ENCODE results near the gene TAMALIN. TPM values are rescaled to one million over a fixed set of nuclear protein-coding genes. Genes with fewer than 3 reads are reported as not detected.
A peak's percentile ranks its signal among the peaks of the same experiment; 100 is the strongest.

TAMALIN gene
- total RNA-seq, 2 experiments from 2014 or later: 495 to 525 TPM

DNA sequence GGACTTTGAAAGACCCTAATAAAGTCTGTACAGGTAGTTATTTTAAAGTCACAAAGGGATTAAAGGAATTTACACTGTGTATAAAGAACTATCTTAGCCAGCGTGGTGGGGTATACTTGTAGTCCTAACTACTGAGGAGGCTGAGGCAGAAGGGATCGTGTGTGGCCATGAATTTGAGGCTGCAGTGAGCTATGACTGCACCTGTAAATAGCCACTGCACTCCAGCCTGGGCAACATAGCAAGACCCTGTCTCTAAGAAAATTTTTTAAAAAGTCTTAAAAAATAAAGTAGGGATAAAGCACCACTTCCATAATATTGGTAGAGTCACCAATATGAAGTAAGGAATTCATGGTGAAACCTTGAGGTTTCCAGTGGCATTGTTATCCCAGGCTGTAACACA is 37.1 kb upstream of the TAMALIN start:
- H3K4me1 Mint-ChIP-seq (ENCODE audit: low read depth): peaks cover 66% of the 10 kb centered on the region
- peak overlapping the region; percentile 67 for H3K27ac Mint-ChIP-seq
- ChIA-PET POLR2A (interaction anchor here (3.2 kb wide), 1 partner anchor 8 kb away, joined by 19 read pairs; no protein-coding TSS in a partner anchor), CTCF (interaction anchor here (1.9 kb wide), 1 partner anchor 12 kb away, joined by 6 read pairs; no protein-coding TSS in a partner anchor)
- peaks cover 2% of the 10 kb centered on the region for H3K36me3 Mint-ChIP-seq (ENCODE audit: low read depth)
- H3K27me3 ChIP-seq (ENCODE audit: control insufficient read depth in 1 of 2, insufficient read depth in 2 of 2, low read length in 2 of 2): no peaks in the 10 kb centered on the region
- no peaks in the 10 kb centered on the region for H3K36me3 ChIP-seq (ENCODE audit: insufficient read depth, low read length)
- TF ChIP-seq, protein P1, sequence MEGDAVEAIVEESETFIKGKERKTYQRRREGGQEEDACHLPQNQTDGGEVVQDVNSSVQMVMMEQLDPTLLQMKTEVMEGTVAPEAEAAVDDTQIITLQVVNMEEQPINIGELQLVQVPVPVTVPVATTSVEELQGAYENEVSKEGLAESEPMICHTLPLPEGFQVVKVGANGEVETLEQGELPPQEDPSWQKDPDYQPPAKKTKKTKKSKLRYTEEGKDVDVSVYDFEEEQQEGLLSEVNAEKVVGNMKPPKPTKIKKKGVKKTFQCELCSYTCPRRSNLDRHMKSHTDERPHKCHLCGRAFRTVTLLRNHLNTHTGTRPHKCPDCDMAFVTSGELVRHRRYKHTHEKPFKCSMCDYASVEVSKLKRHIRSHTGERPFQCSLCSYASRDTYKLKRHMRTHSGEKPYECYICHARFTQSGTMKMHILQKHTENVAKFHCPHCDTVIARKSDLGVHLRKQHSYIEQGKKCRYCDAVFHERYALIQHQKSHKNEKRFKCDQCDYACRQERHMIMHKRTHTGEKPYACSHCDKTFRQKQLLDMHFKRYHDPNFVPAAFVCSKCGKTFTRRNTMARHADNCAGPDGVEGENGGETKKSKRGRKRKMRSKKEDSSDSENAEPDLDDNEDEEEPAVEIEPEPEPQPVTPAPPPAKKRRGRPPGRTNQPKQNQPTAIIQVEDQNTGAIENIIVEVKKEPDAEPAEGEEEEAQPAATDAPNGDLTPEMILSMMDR (IDR thresholded peaks at IDR 0.05): no peak
- H3K4me1 ChIP-seq (ENCODE audit: insufficient read depth, low read length): peaks cover 43% of the 10 kb centered on the region
- no peaks in the 10 kb centered on the region for H3K9me3 ChIP-seq (ENCODE audit: control insufficient read depth in 1 of 2, insufficient read depth in 1 of 2, low read length in 2 of 2)
- no peak overlapping the region for H3K27ac ChIP-seq (ENCODE audit: low read depth in 1 of 2, low read length in 2 of 2)
- no peak overlapping the region for H3K4me3 ChIP-seq (ENCODE audit: low read length)
- H3K27me3 Mint-ChIP-seq: no peaks in the 10 kb centered on the region
- intact Hi-C loops (cut with DNase I, micrococcal nuclease): no loop called here
- H3K9me3 Mint-ChIP-seq: no peaks in the 10 kb centered on the region
- no peak for DNase-seq
- peak overlapping the region; percentile 31 for H3K4me3 Mint-ChIP-seq
- ATAC-seq (ENCODE audit: poor library complexity): no peak

DNA sequence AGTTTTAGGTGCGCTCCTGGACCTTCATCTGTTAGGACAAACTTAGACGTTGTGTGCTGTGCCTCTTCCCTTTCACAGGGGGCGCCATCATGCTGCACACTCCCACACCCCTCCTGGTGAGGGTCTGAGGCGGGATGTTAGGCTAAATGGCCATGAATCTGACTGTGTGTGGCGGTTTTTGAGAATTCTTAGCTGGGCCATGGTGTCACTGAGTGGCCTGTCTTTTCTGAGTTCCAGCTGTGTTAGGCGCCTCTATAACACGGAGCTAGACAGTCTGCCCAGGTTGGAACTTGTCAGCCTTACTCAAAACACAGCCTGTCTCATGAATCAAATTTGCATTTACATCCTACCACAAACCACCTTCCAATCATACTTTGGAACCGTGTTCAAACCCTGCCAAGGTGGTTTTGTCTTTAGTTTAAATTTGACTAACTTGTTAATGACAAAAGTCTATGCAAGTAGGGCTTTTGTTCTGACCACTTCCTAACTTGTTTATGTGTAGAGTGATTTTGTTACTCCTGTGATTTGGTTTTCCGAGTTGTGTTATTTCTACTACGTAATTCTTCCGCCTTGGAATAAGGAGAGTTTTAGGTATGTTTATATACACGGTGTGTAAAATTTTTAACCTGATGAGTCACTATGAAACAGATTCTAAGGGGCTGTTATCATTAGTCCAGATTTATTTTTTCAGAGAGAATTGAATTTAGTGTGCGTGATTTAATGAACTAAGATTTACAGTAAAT is 35.7 kb upstream of the TAMALIN start:
- no peaks in the 10 kb centered on the region for H3K36me3 ChIP-seq (ENCODE audit: insufficient read depth, low read length)
- ATAC-seq (ENCODE audit: poor library complexity) (peak; percentile 71), DNase-seq (peak in 7 of 14 experiments; percentile 2 to 70 (median 33))
- H3K4me1 Mint-ChIP-seq (ENCODE audit: low read depth): peaks cover 72% of the 10 kb centered on the region
- no peaks in the 10 kb centered on the region for H3K9me3 ChIP-seq (ENCODE audit: control insufficient read depth in 1 of 2, insufficient read depth in 1 of 2, low read length in 2 of 2)
- no peaks in the 10 kb centered on the region for H3K9me3 Mint-ChIP-seq
- H3K27me3 Mint-ChIP-seq: no peaks in the 10 kb centered on the region
- no peaks in the 10 kb centered on the region for H3K27me3 ChIP-seq (ENCODE audit: control insufficient read depth in 1 of 2, insufficient read depth in 2 of 2, low read length in 2 of 2)
- H3K4me3 Mint-ChIP-seq: peak overlapping the region; percentile 72
- CTCF ChIA-PET: interaction anchor here (1.0 to 3.5 kb wide), 11 partner anchors 10 to 85 kb away, joined by 3 to 17 read pairs (median 5); partner anchors contain the start of gene ACVR1B
- H3K27ac Mint-ChIP-seq: peak overlapping the region; percentile 67
- peaks cover 57% of the 10 kb centered on the region for H3K4me1 ChIP-seq (ENCODE audit: insufficient read depth, low read length)
- peaks cover 9% of the 10 kb centered on the region for H3K36me3 Mint-ChIP-seq (ENCODE audit: low read depth)
- H3K27ac ChIP-seq (ENCODE audit: low read depth in 1 of 2, low read length in 2 of 2): no peak overlapping the region
- no peak overlapping the region for H3K4me3 ChIP-seq (ENCODE audit: low read length)
- POLR2A ChIA-PET: interaction anchor here (1.0 to 3.2 kb wide), 3 partner anchors 9 to 19 kb away, joined by 3 to 19 read pairs (median 9); partner anchors contain the start of gene ACVR1B
- TF ChIP-seq, protein P1 (IDR thresholded peaks at IDR 0.05): peak; percentile 67
- intact Hi-C loops (cut with DNase I, micrococcal nuclease): loop anchor here in 1 of 2 experiments (1.0 kb wide), 1 partner anchor 9 kb away; no protein-coding TSS in a partner anchor

DNA sequence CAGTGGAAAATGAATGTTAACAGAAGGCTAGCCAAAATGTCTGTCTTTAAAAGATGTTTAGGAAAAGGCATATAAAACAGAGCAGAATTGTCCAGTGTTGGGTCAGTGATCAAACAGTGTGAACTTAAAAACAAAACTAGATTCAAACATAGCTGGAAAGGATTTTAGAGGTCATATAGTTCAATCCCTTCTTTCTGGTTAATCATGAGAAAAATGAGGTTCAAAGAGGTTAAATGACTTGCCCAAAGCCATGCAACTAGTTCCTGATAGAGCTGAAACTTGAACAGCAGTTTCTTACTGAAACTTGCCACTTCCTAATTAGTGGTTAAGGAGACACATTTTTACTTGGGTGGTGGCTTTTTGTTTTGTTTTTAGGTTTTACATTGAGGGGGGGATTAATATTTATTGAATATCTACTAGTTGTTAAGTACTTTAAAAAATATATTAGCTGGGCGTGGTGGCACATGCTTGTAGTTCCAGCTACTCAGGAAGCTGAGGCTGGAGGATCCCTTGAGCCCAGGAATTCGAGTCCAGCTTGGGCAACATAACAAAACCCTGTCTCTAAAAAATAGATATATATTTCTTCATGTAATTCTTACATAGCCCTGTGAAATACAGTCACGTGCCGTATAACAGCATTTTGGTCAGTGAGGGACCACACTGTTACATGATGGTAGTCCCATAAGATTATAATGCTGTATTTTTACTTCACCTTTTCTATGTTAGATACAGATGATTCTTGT is 34.9 kb upstream of the TAMALIN start:
- TF ChIP-seq, protein P1 (IDR thresholded peaks at IDR 0.05): no peak
- peaks cover 80% of the 10 kb centered on the region for H3K4me1 Mint-ChIP-seq (ENCODE audit: low read depth)
- intact Hi-C loops (cut with DNase I, micrococcal nuclease): loop anchor here in 1 of 2 experiments (1.0 kb wide), 1 partner anchor 8 kb away; no protein-coding TSS in a partner anchor
- ChIA-PET CTCF (interaction anchor here (1.0 to 3.5 kb wide), 5 partner anchors 9 to 54 kb away, joined by 3 to 17 read pairs (median 4); no protein-coding TSS in a partner anchor), POLR2A (interaction anchor here (0.9 to 3.2 kb wide), 3 partner anchors 10 to 61 kb away, joined by 3 to 19 read pairs (median 9); partner anchors contain the start of gene ACVR1B)
- ATAC-seq (ENCODE audit: poor library complexity): no peak
- Histone ChIP-seq H3K27ac (ENCODE audit: low read depth in 1 of 2, low read length in 2 of 2) (peak overlapping the region; percentile 47 to 58), H3K4me3 (ENCODE audit: low read length) (no peak overlapping the region), H3K36me3 (ENCODE audit: insufficient read depth, low read length) (peaks cover 7% of the 10 kb centered on the region), H3K9me3 (ENCODE audit: control insufficient read depth in 1 of 2, insufficient read depth in 1 of 2, low read length in 2 of 2) (no peaks in the 10 kb centered on the region), H3K27me3 (ENCODE audit: control insufficient read depth in 1 of 2, insufficient read depth in 2 of 2, low read length in 2 of 2) (no peaks in the 10 kb centered on the region), H3K4me1 (ENCODE audit: insufficient read depth, low read length) (peaks cover 61% of the 10 kb centered on the region)
- peak overlapping the region; percentile 67 for H3K27ac Mint-ChIP-seq
- peak in 3 of 14 experiments; percentile 38 to 49 (median 42) for DNase-seq
- H3K36me3 Mint-ChIP-seq (ENCODE audit: low read depth): peaks cover 16% of the 10 kb centered on the region
- H3K4me3 Mint-ChIP-seq: peak overlapping the region; percentile 72
- no peaks in the 10 kb centered on the region for H3K27me3 Mint-ChIP-seq
- H3K9me3 Mint-ChIP-seq: no peaks in the 10 kb centered on the region
